Tibial nerve (tissue), 4 donors: ENCODE results near the gene ANXA11. TPM values are rescaled to one million over a fixed set of nuclear protein-coding genes. Genes with fewer than 3 reads are reported as not detected.
"Not testable (repeated sequence)": the region's sequence is repeated elsewhere in the genome, so short reads cannot be mapped to it uniquely, and the experiment has no call there.

Source experiments
- DNase-seq, 2 donors: peaks; one replicate each; pipeline ENCODE4 v3.0.0-alpha.2; 2019; ENCODE audit warnings: low spot score in 2 of 2
- H3K27ac ChIP-seq, 4 donors: fragments of 200-600 bp; sonication (generic) in 3 of 4; one replicate each; pipeline ENCODE4 v1.5.1; 2017 to 2019; ENCODE audit warnings: mild to moderate bottlenecking in 1 of 4
- H3K27me3 ChIP-seq, 2 donors: fragments of 200-600 bp; sonication (generic) in 1 of 2; one replicate each; pipeline versions ENCODE4 v1.5.1 to v1.6.0; 2017 to 2019
- H3K36me3 ChIP-seq, 3 donors: fragments of 200-600 bp; sonication (generic); one replicate each; pipeline ENCODE4 v1.5.1; 2018 to 2019
- H3K4me1 ChIP-seq, 4 donors: fragments of 200-600 bp; sonication (generic) in 3 of 4; one replicate each; pipeline ENCODE4 v1.5.1; 2017 to 2019
- H3K4me3 ChIP-seq, 4 donors: fragments of 200-600 bp; sonication (generic) in 3 of 4; one replicate each; pipeline ENCODE4 v1.5.1; 2017 to 2019; ENCODE audit warnings: mild to moderate bottlenecking in 1 of 4, moderate library complexity in 1 of 4
- H3K9me3 ChIP-seq, 4 donors: fragments of 200-600 bp; sonication (generic) in 3 of 4; one replicate each; pipeline ENCODE4 v1.5.1; 2017 to 2019
- CTCF ChIP-seq, 5 experiments: fragments of 200-600 bp in 3 of 5; fragments of 450-650 bp in 2 of 5; sonication (generic) in 3 of 5; IDR thresholded peaks; one replicate each; pipeline ENCODE4 v1.5.1; 2016 to 2019; ENCODE audit warnings: antibody characterized with exemption in 5 of 5, mild to moderate bottlenecking in 3 of 5, moderate library complexity in 2 of 5
- EP300 ChIP-seq, 2 donors: sonication (generic); formaldehyde crosslinking; IDR thresholded peaks; one replicate each; pipeline ENCODE4 v1.6.1; 2017; ENCODE audit warnings: antibody characterized with exemption in 2 of 2, mild to moderate bottlenecking in 1 of 2
- POLR2A ChIP-seq, 2 donors: fragments of 450-650 bp; IDR thresholded peaks; one replicate each; pipeline ENCODE4 v1.6.1; 2017; ENCODE audit warnings: antibody characterized with exemption in 2 of 2, mild to moderate bottlenecking in 2 of 2, moderate library complexity in 2 of 2
- WGBS, 2 donors: methylation state at CpG; one replicate each; pipeline ENCODE4 v1.1.5; 2018; 5-methylcytosine and 5-hydroxymethylcytosine counted together
- total RNA-seq, 4 donors: library from RNA; depleted of rRNA; stranded (reverse); fragments of >200 nt; gene quantifications; one replicate each; pipeline ENCODE4 v1.1.0, GENCODE V29; 2016

Gene ANXA11
- total RNA-seq = 100 to 1,000 TPM in 3 of 4 donors, 10 to 100 TPM in 1; 99.8 to 128 (median 113) TPM

- peak within 1 kb of the TSS; percentile 69 to 90 (median 90) for H3K4me3 ChIP-seq
- peak; percentile 86 to 93 for TF ChIP-seq POLR2A (IDR thresholded peaks at IDR 0.05)
- TF ChIP-seq EP300 (IDR thresholded peaks at IDR 0.05) = peak in 1 of 2 donors; percentile 91
- TF ChIP-seq CTCF (IDR thresholded peaks at IDR 0.05) = peak in 2 of 5 experiments; percentile 28 to 45
- H3K27ac ChIP-seq = peak within 1 kb of the TSS; percentile 89 to 99 (median 95)
- H3K9me3 ChIP-seq = no peaks in the 10 kb centered on the region
- H3K36me3 ChIP-seq = no peaks in the 10 kb centered on the region
- no peaks in the 10 kb centered on the region for H3K27me3 ChIP-seq
- peaks cover 0 to 69% (median 48%) of the 10 kb centered on the region in 4 donors for H3K4me1 ChIP-seq
- WGBS, 2 donors = 9 to 12% methylated on average over 10 to 14 of the region's 45 CpGs
- DNase-seq = peak; percentile 74 to 79
Measured at GRCh38 chr10:80205477-80206276, at the start of gene ANXA11. ANXA11 (minus strand) TSS chr10:80205537; CDS start chr10:80172861, 32,676 bp downstream.

GRCh38 chr10:80254726-80255125, 49.4 kb upstream of the ANXA11 start:
- H3K36me3 ChIP-seq, H3K27me3 ChIP-seq, H3K9me3 ChIP-seq, H3K4me1 ChIP-seq, H3K4me3 ChIP-seq, H3K27ac ChIP-seq, DNase-seq: not testable (repeated sequence)
- whole genome bisulfite sequencing, 2 donors = no CpG with 5 or more reads among the region's 2 CpGs

- not testable (repeated sequence) for H3K27ac ChIP-seq, DNase-seq, H3K4me3 ChIP-seq, H3K9me3 ChIP-seq, H3K36me3 ChIP-seq, H3K27me3 ChIP-seq, H3K4me1 ChIP-seq
- WGBS, 2 donors = 61 to 62% methylated on average over 1 of the region's 1 CpG
Measured at GRCh38 chr10:80253963-80254271, 48.6 kb upstream of the ANXA11 start.

- no peak overlapping the region for H3K27ac ChIP-seq
- H3K4me1 ChIP-seq = no peaks in the 10 kb centered on the region
- WGBS, 2 donors = 75 to 81% methylated on average over 5 of the region's 5 CpGs
- no peak overlapping the region for H3K4me3 ChIP-seq
- DNase-seq = no peak
- no peaks in the 10 kb centered on the region for H3K27me3 ChIP-seq
- H3K9me3 ChIP-seq = no peaks in the 10 kb centered on the region
- no peak for TF ChIP-seq POLR2A (IDR thresholded peaks at IDR 0.05)
- TF ChIP-seq EP300 (IDR thresholded peaks at IDR 0.05) = no peak
- TF ChIP-seq CTCF (IDR thresholded peaks at IDR 0.05) = no peak
- no peaks in the 10 kb centered on the region for H3K36me3 ChIP-seq
Measured at GRCh38 chr10:80253266-80253962, 48.1 kb upstream of the ANXA11 start.

GRCh38 chr10:80252296-80252887, 47.1 kb upstream of the ANXA11 start:
- DNase-seq = no peak
- no peak for TF ChIP-seq CTCF (IDR thresholded peaks at IDR 0.05)
- TF ChIP-seq POLR2A (IDR thresholded peaks at IDR 0.05) = no peak
- TF ChIP-seq EP300 (IDR thresholded peaks at IDR 0.05) = no peak
- Histone ChIP-seq H3K4me3 (no peak overlapping the region), H3K27ac (no peak overlapping the region), H3K36me3 (no peaks in the 10 kb centered on the region), H3K4me1 (no peaks in the 10 kb centered on the region), H3K27me3 (no peaks in the 10 kb centered on the region), H3K9me3 (no peaks in the 10 kb centered on the region)
- WGBS, 2 donors = 90 to 93% methylated on average over 12 of the region's 12 CpGs

- H3K27me3 ChIP-seq, H3K4me1 ChIP-seq, H3K36me3 ChIP-seq, DNase-seq, H3K27ac ChIP-seq, H3K9me3 ChIP-seq, H3K4me3 ChIP-seq: not testable (repeated sequence)
- 70 to 71% methylated on average over 3 of the region's 4 CpGs for WGBS, 2 donors
Measured at GRCh38 chr10:80251703-80252280, 46.5 kb upstream of the ANXA11 start.

- WGBS, 2 donors = no CpG with 5 or more reads among the region's 1 CpG
- not testable (repeated sequence) for H3K4me1 ChIP-seq, DNase-seq, H3K4me3 ChIP-seq, H3K36me3 ChIP-seq, H3K9me3 ChIP-seq, H3K27me3 ChIP-seq, H3K27ac ChIP-seq
Measured at GRCh38 chr10:80250399-80250798, 45.1 kb upstream of the ANXA11 start.

GRCh38 chr10:80249906-80250305, 44.6 kb upstream of the ANXA11 start:
- H3K9me3 ChIP-seq, H3K27me3 ChIP-seq, H3K27ac ChIP-seq, H3K4me3 ChIP-seq, H3K36me3 ChIP-seq, H3K4me1 ChIP-seq, DNase-seq: not testable (repeated sequence)
- WGBS, 2 donors = no CpG with 5 or more reads among the region's 4 CpGs

GRCh38 chr10:80247611-80248010, 42.3 kb upstream of the ANXA11 start:
- not testable (repeated sequence) for DNase-seq, H3K4me1 ChIP-seq, H3K4me3 ChIP-seq, H3K9me3 ChIP-seq, H3K27ac ChIP-seq, H3K27me3 ChIP-seq, H3K36me3 ChIP-seq
- WGBS, 2 donors = 98% methylated on average over 14 to 18 of the region's 20 CpGs
